ENCODE results near the gene SEC24C.
"Not testable (repeated sequence)": the region's sequence is repeated elsewhere in the genome, so short reads cannot be mapped to it uniquely, and the experiment has no call there.

SEC24C gene

DNA sequence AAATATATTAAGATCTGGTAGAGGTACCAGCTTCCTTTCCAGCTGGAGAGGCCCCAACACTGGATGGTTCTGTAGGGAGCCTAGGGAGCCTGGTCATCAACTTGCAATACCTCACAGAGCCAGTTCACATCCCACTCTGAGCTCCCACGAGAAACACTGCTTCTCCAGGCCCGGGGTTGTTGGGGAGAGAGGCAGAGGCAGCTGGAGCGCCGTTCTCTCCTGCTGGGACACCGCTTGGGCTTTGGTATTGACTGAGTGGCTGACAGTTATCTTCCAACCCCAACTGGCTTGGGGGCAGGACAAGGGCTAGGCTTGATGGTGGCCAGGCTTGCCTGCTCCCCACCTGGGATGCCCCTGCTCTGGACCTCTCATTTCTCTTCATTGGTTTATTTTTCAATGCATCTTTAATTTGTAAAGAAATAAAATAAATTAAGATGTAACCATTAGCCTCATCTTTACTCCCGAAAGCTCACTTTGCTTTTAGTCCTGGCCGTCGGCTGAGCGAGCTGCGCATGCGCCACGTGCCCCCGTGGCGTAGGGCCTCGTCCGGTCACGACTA, 27.6 kb downstream of the SEC24C start:
- no peak for DNase-seq (ENCODE audit: low read depth)

DNA sequence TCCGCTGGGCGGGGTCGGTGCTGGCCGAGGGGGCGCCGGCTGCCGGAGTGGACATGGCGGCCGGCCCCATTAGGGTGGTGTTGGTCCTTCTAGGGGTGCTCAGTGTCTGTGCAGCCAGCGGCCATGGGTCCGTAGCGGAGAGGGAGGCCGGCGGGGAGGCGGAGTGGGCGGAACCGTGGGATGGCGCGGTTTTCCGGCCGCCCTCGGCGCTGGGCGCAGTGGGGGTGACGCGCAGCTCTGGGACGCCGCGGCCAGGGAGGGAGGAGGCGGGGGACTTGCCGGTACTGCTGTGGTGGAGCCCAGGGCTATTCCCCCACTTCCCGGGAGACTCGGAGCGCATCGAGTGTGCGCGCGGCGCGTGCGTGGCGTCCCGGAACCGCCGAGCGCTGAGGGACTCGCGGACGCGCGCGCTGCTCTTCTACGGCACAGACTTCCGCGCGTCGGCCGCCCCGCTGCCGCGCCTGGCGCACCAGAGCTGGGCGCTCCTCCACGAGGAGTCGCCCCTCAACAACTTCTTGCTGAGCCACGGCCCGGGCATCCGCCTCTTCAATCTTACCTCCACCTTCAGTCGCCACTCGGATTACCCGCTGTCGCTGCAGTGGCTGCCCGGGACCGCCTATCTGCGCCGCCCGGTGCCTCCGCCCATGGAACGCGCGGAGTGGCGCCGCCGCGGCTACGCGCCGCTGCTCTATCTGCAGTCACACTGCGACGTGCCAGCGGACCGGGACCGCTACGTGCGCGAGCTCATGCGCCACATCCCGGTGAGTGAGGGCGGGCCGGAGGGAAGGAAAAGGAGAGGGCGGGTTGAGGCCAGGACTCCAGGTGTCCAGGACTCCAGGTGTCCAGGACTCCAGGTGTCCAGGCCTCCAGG, 28.3 kb downstream of the SEC24C start:
- peak; percentile 75 for DNase-seq (ENCODE audit: low read depth)

DNA sequence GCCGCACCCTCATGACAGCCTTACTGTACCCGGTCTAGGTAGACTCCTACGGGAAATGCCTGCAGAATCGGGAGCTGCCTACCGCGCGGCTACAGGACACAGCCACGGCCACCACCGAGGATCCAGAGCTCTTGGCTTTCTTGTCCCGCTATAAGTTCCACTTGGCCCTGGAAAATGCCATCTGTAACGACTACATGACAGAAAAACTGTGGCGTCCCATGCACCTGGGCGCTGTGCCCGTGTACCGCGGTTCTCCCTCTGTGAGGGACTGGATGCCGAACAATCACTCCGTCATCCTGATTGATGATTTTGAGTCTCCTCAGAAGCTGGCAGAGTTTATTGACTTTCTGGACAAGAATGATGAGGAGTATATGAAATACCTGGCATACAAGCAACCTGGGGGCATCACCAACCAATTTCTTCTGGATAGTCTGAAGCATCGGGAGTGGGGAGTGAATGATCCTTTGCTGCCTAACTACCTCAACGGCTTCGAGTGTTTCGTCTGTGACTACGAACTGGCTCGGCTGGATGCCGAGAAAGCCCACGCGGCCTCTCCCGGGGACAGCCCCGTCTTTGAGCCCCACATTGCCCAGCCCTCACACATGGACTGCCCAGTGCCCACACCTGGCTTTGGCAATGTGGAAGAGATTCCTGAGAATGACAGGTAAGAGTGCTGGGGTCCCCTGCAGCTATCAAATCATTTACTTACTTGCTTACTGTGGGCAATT, 29.1 kb downstream of the SEC24C start:
- DNase-seq (ENCODE audit: low read depth), result no peak

DNA sequence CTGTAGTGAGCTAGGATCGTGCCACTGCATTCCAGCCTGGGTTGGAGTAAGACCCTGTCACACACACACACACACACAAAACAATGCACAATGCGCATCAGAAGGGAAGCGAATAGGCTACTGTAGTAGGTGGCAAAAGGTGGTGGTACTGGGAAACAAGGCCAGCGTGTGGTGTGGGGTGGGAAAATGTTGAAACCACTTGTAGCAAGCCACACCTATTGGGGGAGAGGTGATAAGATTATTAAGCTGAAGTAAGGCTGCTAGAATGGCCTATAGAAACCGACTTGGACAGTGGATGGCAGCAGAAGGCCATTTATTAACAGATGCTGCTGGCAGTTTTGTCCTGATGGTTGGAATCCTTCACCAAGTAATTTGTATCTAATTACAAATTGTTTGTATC, 30.5 kb downstream of the SEC24C start:
- DNase-seq (ENCODE audit: low read depth), result no peak

DNA sequence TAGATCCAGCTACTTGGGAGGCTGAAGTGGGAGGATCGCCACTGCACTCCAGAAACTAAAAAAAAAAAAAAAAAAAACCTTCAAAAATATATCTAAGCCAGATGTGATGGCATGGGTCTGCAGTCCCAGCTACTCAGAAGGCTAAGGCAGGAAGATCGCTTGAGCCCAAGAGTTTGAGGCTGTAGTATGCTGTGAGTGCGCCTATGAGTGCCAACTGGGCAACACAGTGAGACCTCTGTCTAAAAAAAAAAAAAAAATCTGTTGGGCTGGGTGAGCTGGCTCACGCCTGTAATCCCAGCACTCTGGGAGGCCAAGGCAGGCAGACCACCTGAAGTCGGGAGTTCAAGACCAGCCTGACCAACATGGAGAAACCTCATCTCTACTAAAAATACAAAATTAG, 34.8 kb downstream of the SEC24C start:
- no peak for DNase-seq (ENCODE audit: low read depth)

DNA sequence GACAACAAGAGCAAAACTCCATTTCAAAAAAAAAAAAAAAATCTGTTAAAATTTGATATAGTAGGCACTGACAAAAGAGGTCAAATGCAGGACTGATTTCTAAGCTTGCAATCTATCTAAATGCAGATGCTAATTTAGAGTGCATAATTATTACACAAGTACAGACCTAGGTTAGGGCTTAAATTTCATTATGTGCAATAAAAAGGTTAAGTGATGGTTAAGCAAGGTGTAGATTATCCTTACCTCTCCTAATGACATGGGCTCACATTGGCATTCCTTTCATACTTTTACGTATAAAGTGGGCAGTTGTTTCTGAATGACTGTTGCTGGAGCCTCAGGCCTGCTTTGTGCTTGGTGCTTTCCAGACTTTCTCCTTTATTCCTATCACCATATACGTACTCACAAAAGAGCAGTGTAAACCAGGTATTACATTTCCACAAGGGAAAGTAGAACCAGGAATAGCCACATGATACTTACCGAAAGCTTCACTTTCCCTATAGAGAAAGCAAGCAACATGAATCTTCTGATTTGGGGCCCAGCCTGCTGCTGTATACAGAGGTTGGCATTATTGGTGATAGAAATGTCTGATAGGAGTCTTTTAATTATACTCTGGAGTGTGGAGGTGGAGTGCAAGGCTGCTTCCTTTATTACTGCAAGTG, 35.5 kb downstream of the SEC24C start:
- DNase-seq (ENCODE audit: low read depth), result no peak

DNA sequence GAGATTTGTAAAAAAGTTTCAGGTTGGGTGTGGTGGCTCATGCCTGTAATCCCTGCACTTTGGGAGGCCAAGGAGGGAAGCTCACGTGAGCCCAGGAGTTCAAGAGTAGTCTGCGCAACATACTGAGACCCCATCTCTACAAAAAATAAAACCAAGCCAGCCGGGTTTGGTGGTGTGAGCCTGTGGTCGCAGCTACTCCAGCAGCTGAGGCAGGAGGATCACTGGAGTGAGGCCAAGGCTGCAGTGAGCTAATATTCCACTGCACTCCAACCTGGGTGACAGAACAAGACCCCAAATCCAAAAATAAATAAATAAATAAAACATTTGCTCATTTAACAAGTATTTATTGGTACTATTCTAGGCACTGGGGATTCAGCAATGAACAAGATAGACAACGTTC, 36.1 kb downstream of the SEC24C start:
- no peak for DNase-seq (ENCODE audit: low read depth)

DNA sequence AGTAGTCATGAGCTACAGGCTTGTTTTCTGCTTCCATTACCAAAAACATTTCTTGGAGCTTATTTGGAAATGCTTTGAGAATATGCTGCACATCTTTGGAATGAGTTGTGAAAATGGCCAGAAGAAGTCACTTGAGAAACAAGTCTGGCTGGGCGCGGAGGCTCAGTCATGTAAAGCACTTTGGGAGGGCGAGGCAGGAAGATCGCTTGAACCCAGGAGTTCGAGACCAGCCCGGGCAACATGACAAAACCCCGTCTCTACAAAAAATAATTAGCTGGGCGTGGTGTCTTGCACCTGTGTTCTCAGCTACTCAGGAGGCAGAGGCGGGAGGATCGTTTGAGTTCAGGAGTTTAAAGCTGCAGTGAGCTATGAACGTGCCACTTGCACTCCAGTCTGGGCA, 36.8 kb downstream of the SEC24C start:
- no peak for DNase-seq (ENCODE audit: low read depth)

DNA sequence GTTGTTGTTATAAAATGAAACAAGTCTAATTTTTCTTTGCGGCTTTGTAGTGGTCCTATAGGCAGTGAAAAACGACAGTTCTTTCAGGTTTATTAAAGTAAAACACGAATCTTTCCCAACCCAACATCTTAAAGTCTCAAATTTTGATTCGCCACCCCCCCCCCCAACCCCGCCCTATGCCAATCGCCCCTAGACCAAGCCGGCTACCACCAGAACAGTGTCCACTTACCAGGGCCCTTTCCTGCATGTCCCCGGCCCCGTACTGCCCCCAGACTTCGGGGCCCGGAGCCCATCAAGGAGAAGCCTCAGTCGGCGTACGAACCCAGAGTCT, 37.3 kb downstream of the SEC24C start:
- no peak for DNase-seq (ENCODE audit: low read depth)

DNA sequence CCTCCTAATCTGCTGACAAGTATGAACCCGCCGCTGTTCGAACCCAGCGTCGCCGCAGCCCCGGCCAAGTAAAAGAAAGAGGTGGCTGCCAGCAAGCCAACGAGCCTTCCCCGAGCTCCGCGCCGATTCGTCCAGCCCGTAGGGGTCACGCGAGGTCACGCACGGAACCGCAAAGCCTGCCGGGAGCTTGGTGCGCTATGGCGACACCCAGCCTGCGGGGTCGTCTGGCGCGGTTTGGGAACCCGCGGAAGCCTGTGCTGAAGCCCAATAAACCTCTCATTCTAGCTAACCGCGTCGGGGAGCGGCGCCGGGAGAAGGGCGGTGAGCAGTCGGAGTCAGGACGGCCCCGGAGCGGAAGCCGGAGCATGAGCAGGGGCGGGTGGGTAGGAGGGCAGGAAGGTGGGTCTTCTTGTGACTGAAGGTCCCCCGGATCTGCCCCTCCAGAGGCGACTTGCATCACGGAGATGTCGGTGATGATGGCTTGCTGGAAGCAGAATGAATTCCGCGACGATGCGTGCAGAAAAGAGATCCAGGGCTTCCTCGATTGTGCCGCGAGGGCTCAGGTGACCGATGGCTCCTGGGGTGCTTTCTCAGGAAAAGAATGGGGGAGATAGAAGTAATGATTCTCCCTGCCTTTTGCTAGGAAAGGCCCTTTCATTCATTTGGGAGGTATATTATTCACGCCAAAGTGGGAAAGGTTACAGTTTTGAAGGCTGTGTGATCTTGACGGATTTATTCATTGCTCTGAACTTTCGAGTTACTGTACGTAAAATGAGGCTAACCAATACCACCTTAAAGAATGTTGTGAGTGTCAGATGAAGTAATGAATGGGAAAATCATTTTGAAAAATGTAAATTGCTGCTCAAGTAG, 37.9 kb downstream of the SEC24C start, which contains the start of gene CHCHD1:
CHCHD1 (plus strand) TSS at position 170 of the 870 bp plus-strand sequence; CDS start at position 198, 28 bp downstream.
- peak; percentile 84 for DNase-seq (ENCODE audit: low read depth)

DNA sequence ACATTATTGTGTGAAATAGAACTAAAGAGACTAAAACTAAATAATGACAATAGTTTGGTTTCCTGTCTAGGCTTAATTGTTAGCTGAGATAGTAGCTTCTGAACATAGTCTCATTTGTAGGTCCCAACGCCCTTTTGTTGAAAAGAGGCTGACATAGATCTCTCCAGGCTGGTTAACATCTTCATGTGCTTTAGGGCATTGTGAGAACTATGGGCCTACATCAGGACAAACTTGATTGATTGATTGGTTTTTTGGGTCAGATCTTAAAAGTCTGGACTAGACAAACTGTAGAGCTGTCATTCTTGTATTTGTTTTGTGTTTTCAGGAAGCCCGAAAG, 38.5 kb downstream of the SEC24C start:
- DNase-seq (ENCODE audit: low read depth), result no peak

DNA sequence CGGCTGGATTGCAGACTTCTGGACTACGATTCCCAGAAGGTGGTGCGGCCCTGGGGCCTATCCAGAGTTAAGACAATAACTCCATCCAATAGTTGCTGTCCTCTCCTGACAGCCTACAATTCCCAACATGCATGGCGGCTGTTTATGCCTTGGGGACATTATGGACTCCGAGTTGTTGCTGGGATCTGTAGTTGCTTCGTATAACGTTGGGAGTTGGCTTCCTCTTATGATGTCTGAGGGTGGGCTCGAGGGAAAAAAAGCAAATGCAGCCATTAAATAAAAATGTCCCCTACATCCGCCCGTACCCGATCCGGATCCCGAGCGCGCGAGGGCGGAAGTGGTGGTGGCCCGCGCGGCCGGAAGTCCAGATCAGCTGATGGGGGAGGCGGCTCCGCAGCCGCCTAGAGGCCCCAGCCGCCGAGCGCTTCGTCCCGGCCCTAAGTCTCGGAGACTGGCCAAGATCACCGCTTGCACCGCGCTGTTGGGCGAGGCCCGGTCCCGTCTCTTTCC, 41.1 kb downstream of the SEC24C start, which contains the start of gene ZSWIM8:
ZSWIM8 (plus strand) TSS at position 396 of the 510 bp plus-strand sequence. CDS start 273 bp downstream, outside the sequence.
- DNase-seq (ENCODE audit: low read depth), result peak; percentile 78

DNA sequence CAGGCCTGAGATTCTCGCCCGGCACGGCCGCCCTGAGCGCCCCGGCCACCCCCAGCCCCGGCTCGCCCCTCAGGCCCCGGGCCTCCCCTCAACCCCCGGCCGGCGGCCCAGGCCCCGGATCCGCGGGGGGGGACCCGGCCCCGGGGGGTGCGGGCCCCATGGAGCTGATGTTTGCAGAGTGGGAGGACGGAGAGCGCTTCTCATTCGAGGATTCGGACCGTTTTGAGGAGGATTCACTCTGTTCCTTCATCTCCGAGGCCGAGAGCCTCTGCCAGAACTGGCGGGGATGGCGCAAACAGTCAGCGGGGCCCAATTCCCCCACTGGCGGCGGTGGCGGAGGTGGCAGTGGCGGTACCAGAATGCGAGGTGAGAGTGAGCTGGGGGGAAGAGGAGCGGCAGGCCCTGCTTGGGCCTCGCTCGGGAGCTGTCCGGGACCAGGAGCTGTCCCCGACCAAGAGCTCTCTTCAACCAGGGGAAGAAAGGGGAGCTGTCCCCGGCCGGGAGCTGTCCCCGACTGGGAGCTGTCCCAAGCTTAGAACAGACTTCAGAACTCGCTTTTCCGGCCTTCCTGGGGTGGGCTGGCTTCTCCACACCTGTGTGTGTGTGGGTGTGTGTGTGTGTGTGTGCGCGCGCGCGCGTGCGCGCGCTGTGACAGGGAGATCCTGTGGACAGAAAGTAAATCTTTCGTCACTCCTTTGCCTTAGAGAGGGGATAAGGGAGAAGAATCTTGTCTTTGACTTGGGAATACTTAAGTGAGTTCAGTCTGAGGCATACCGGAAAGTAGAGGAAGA, 41.7 kb downstream of the SEC24C start:
- DNase-seq (ENCODE audit: low read depth), result peak; percentile 28

DNA sequence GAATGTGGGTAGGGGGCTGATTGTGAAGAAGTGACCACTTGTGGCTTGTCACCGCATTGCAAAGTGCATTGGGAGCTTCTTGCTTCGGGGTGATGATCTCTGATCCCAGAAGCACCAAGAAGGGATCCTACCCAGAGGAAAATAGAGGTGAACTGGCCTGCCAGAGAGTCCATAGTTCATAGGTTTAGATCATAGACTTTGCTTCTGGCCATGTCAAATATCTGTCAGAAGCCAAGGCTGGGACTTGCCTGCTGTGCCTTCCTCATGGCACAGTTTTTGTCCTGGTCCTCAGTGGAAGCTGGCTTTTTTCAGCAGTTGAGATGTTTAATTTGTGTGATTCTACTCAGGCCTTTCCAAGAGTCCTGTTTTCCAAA, 42.3 kb downstream of the SEC24C start:
- no peak for DNase-seq (ENCODE audit: low read depth)

DNA sequence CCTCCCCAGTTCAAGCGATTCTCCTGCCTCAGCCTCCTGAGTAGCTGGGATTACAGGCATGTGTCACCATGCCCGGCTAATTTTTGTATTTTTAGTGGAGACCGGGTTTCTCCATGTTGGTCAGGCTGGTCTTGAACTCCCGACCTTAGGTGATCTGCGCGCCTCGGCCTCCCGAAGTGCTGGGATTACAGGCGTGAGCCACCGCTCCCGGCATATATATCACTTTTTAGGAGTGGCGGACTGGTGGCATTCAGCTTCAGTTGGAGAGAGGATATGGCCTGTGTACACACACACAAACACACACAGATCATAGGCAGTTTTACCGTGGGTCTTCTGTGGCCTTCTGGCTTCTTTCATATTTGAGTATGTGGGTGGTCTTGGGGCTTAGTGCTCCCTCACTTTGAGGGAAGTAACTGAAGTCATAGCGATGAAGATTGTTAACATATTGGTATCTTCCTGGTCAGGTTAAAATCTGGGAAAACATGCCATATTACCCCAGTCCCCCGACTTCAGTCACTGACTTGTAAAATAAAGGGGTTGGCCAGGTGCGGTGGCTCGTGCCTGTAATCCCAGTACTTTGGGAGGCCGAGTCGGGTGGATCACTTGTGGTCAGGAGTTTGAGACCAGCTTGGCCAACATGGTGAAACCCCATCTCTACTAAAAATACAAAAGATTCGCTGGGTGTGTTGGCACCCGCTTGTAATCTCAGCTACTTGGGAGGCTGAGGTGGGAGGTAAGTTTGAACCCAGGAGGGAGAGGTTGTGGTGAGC, 43.0 kb downstream of the SEC24C start:
- DNase-seq (ENCODE audit: low read depth), result not testable (repeated sequence)

DNA sequence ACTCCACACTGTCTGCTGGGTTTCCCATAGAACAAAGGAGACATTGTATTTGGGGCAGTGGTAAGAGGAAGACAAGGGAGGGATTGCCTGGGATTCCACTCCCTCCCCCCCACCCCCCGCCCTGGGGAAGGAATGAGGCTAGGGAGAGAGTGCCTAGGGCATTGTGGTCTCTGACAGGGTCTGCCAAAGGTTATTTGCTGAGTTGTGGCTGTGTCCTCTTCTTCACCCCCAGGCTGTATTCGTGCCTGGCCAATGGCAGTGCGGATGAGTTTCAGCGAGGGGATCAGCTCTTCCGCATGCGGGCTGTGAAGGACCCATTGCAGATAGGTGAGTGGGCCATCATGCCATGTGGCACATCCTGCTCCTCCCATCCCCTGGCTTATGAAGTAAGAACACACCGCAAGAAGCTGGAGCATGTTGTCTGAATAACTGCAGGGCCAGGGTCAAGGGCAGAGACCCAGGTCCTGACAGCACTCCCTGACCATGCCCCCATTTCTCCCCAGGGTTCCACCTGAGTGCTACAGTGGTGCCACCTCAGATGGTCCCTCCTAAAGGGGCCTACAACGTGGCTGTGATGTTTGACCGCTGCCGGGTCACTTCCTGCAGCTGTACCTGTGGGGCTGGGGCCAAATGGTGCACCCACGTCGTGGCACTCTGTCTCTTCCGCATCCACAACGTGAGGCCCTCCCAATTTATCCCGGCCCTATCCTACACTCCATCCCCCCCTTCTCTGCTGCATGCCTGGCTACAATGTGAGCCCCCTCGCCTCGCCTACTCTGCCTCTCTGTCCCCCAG, 44.9 kb downstream of the SEC24C start:
- DNase-seq (ENCODE audit: low read depth), result no peak

DNA sequence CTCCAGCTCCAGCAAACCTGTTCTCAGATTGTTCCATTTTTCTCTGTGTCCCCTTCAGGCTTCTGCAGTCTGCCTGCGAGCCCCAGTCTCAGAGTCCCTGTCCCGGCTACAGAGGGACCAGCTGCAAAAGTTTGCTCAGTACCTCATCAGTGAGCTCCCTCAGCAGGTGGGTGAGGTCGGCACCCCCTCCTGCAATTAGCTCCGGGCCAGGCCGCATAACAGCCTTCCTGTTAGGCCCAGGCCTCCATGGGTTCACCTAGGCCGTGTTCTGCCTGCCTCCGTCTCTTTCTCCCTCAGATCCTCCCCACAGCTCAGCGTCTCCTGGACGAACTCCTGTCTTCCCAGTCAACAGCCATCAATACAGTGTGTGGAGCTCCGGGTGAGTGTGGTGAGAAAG, 45.5 kb downstream of the SEC24C start:
- no peak for DNase-seq (ENCODE audit: low read depth)

DNA sequence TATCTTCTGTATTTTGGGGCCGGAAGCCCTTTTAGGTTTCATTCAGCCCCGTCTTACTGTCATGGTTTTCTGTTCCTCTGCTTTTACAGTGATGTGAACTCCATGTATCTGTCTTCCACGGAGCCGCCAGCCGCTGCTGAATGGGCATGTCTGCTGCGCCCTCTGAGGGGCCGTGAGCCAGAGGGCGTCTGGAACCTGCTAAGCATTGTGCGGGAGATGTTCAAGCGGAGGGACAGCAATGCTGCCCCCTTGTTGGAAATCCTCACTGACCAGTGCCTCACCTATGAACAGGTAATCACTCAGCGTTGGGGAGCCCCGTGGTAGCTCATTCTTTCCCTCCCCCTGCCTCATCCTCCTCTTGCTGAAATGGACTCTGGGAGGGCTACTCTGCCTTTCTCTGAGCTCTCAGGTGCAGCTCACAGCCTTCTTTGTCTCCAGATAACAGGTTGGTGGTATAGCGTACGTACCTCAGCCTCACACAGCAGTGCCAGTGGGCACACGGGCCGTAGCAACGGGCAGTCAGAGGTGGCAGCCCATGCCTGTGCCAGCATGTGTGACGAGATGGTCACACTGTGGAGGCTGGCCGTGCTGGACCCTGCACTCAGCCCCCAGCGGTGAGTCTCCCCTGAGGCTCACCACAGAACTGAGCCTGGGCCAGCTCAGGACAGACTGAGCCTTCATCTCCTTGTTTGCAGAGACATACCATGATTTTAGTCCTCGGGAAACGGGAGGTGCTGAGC, 46.9 kb downstream of the SEC24C start:
- DNase-seq (ENCODE audit: low read depth), result no peak
